Upper lobe of left lung (tissue), 4 donors: ENCODE data around the gene MIGA2.

Source experiments
- EP300 ChIP-seq, 4 donors: sonication (generic); formaldehyde crosslinking; IDR thresholded peaks; one replicate each; pipeline ENCODE4 v1.5.1; 2017; ENCODE audit warnings: antibody characterized with exemption in 4 of 4, control low read depth in 2 of 4
- POLR2A ChIP-seq, 4 donors: fragments of 450-650 bp; IDR thresholded peaks; one replicate each; pipeline ENCODE4 v1.5.1; 2016 to 2017; ENCODE audit warnings: antibody characterized with exemption in 4 of 4, mild to moderate bottlenecking in 2 of 4
- POLR2AphosphoS5 ChIP-seq, 2 donors: sonication (generic); formaldehyde crosslinking; IDR thresholded peaks; one replicate each; pipeline ENCODE4 v1.5.1; 2017; ENCODE audit warnings: antibody characterized with exemption in 2 of 2
- TF ChIP-seq, protein P1 (sequence below), 6 experiments: fragments of 450-650 bp in 4 of 6; fragments of 200-600 bp in 2 of 6; sonication (generic) in 2 of 6; IDR thresholded peaks; one replicate each; pipeline ENCODE4 v1.5.1; 2016 to 2019; ENCODE audit warnings: antibody characterized with exemption in 6 of 6

- TF ChIP-seq, protein P1, sequence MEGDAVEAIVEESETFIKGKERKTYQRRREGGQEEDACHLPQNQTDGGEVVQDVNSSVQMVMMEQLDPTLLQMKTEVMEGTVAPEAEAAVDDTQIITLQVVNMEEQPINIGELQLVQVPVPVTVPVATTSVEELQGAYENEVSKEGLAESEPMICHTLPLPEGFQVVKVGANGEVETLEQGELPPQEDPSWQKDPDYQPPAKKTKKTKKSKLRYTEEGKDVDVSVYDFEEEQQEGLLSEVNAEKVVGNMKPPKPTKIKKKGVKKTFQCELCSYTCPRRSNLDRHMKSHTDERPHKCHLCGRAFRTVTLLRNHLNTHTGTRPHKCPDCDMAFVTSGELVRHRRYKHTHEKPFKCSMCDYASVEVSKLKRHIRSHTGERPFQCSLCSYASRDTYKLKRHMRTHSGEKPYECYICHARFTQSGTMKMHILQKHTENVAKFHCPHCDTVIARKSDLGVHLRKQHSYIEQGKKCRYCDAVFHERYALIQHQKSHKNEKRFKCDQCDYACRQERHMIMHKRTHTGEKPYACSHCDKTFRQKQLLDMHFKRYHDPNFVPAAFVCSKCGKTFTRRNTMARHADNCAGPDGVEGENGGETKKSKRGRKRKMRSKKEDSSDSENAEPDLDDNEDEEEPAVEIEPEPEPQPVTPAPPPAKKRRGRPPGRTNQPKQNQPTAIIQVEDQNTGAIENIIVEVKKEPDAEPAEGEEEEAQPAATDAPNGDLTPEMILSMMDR (IDR thresholded peaks at IDR 0.05) = no peak
- no peak for TF ChIP-seq EP300 (IDR thresholded peaks at IDR 0.05)
- no peak for TF ChIP-seq POLR2AphosphoS5 (IDR thresholded peaks at IDR 0.05)
- no peak for TF ChIP-seq POLR2A (IDR thresholded peaks at IDR 0.05)
These were observed 59.5 kb downstream of the MIGA2 start for GRCh38 chr9:129095908-129096307.
